KOPT-K1 (cell line): ENCODE results near the gene MIX23.

ENCODE experiments used
- H3K27ac ChIP-seq: fragments of 200-600 bp; sonication (generic); 2 replicates; pipeline ENCODE4 v1.5.1; 2016; ENCODE audit warnings: antibody characterized with exemption, mild to moderate bottlenecking, low read depth, low read length; ENCODE audit not compliant: poor library complexity, severe bottlenecking
- H3K36me3 ChIP-seq: fragments of 200-600 bp; sonication (generic); 2 replicates; pipeline ENCODE4 v1.5.1; 2017; ENCODE audit warnings: antibody characterized with exemption, mild to moderate bottlenecking, low read length, moderate library complexity; ENCODE audit not compliant: insufficient read depth
- H3K9me3 ChIP-seq: fragments of 200-600 bp; sonication (generic); 2 replicates; pipeline ENCODE4 v1.5.1; 2017; ENCODE audit warnings: antibody characterized with exemption, low read length, mild to moderate bottlenecking; ENCODE audit not compliant: insufficient read depth, poor library complexity, severe bottlenecking

Gene MIX23

GRCh38 chr3:122343654-122344053 lies 39.4 kb downstream of the MIX23 start:
- Histone ChIP-seq H3K27ac (no peak overlapping the region), H3K36me3 (no peaks in the 10 kb centered on the region), H3K9me3 (peaks cover 10% of the 10 kb centered on the region)

GRCh38 chr3:122342803-122343202 lies 40.2 kb downstream of the MIX23 start:
- Histone ChIP-seq H3K36me3 (no peaks in the 10 kb centered on the region), H3K9me3 (peaks cover 6% of the 10 kb centered on the region), H3K27ac (no peak overlapping the region)

GRCh38 chr3:122332551-122332950 lies 50.5 kb downstream of the MIX23 start:
- no peaks in the 10 kb centered on the region for H3K36me3 ChIP-seq
- no peak overlapping the region for H3K27ac ChIP-seq
- no peaks in the 10 kb centered on the region for H3K9me3 ChIP-seq

- Histone ChIP-seq H3K27ac (no peak overlapping the region), H3K9me3 (no peaks in the 10 kb centered on the region), H3K36me3 (no peaks in the 10 kb centered on the region)
Observed at GRCh38 chr3:122331886-122332285, 51.1 kb downstream of the MIX23 start.

GRCh38 chr3:122325769-122326168 lies 57.3 kb downstream of the MIX23 start:
- H3K36me3 ChIP-seq, result no peaks in the 10 kb centered on the region
- no peak overlapping the region for H3K27ac ChIP-seq
- H3K9me3 ChIP-seq, result no peaks in the 10 kb centered on the region

- Histone ChIP-seq H3K36me3 (no peaks in the 10 kb centered on the region), H3K27ac (no peak within 1 kb of the TSS), H3K9me3 (peaks cover 8% of the 10 kb centered on the region)
Observed at GRCh38 chr3:122324871-122325323, 58.1 kb downstream of the MIX23 start, which contains the start of gene CSTA. TSS of gene CSTA (plus strand) at chr3:122325248. CDS start at chr3:122325293, 45 bp downstream.

GRCh38 chr3:122322095-122323075 lies 60.6 kb downstream of the MIX23 start:
- H3K9me3 ChIP-seq, result peaks cover 23% of the 10 kb centered on the region
- no peaks in the 10 kb centered on the region for H3K36me3 ChIP-seq
- no peak overlapping the region for H3K27ac ChIP-seq

- Histone ChIP-seq H3K9me3 (peaks cover 23% of the 10 kb centered on the region), H3K27ac (no peak overlapping the region), H3K36me3 (no peaks in the 10 kb centered on the region)
Observed at GRCh38 chr3:122318620-122319019, 64.4 kb downstream of the MIX23 start.

- Histone ChIP-seq H3K9me3 (peaks cover 23% of the 10 kb centered on the region), H3K36me3 (no peaks in the 10 kb centered on the region), H3K27ac (no peak overlapping the region)
Observed at GRCh38 chr3:122316368-122316767, 66.7 kb downstream of the MIX23 start.

- peaks cover 22% of the 10 kb centered on the region for H3K9me3 ChIP-seq
- H3K36me3 ChIP-seq, result no peaks in the 10 kb centered on the region
- no peak overlapping the region for H3K27ac ChIP-seq
Observed at GRCh38 chr3:122315619-122316018, 67.4 kb downstream of the MIX23 start.

- Histone ChIP-seq H3K9me3 (peaks cover 10% of the 10 kb centered on the region), H3K36me3 (no peaks in the 10 kb centered on the region), H3K27ac (no peak overlapping the region)
Observed at GRCh38 chr3:122314228-122314876, 68.7 kb downstream of the MIX23 start.

- H3K9me3 ChIP-seq, result no peaks in the 10 kb centered on the region
- no peak overlapping the region for H3K27ac ChIP-seq
- H3K36me3 ChIP-seq, result no peaks in the 10 kb centered on the region
Observed at GRCh38 chr3:122313281-122313680, 69.8 kb downstream of the MIX23 start.

GRCh38 chr3:122312826-122313225 lies 70.2 kb downstream of the MIX23 start:
- no peak overlapping the region for H3K27ac ChIP-seq
- H3K36me3 ChIP-seq, result no peaks in the 10 kb centered on the region
- H3K9me3 ChIP-seq, result no peaks in the 10 kb centered on the region

- no peaks in the 10 kb centered on the region for H3K36me3 ChIP-seq
- no peaks in the 10 kb centered on the region for H3K9me3 ChIP-seq
- H3K27ac ChIP-seq, result no peak overlapping the region
Observed at GRCh38 chr3:122310361-122310760, 72.7 kb downstream of the MIX23 start.
